GM21576 (cell line): ENCODE measurements around the gene MOGAT2.
"Not testable (repeated sequence)": the region's sequence is repeated elsewhere in the genome, so short reads cannot be mapped to it uniquely, and the experiment has no call there.

Experiments used
- ATAC-seq: cut with Tn5 transposase; IDR thresholded peaks from one replicate; pipeline ENCODE4 v1.9.1; 2021; ENCODE audit warnings: mild to moderate bottlenecking, moderate library complexity; ENCODE audit not compliant: unreplicated experiment

The MOGAT2 gene

DNA sequence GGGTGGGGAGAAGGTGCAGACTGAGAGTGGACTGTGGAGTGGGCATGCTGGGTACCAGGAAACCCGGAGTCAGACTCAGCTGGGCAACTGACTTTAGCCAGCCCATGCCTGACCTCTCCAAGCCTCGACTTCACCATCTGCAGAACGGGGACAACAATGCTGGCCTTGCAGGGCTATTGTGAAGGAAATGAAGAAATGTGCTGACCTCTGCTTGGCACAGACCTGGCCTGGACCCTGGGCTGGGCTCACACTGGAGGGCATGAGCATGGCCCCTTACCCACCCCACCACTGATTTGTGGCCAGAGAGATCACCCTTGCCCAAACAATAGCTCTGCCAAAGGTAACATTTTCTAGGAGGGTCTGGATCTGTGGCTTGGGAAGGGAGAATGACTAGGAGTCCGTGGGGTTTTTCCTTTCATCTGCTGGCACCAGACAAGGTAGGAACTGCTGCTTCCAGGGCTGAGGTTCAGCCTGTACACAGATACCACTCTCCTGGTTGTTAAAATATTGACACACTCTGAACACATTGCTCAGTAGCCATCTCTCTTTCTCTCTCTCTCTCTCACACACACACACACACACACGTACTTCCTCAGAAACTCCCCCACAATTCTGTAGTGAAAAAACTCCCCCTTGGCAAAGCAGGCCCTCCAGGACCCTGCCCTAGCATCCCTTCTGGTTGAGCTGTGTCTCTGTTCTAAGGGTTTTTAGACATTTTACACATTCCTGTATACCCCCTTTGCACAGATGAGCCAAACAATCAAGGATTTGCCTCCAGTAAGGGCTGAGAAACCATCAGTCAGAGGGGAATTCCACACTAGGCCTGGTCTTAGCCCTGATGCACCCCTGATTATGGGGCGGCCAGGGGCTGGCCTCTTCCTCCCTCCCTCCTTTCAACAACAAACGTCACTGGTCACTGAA, 1.0 kb downstream of the MOGAT2 start:
- no peak for ATAC-seq

DNA sequence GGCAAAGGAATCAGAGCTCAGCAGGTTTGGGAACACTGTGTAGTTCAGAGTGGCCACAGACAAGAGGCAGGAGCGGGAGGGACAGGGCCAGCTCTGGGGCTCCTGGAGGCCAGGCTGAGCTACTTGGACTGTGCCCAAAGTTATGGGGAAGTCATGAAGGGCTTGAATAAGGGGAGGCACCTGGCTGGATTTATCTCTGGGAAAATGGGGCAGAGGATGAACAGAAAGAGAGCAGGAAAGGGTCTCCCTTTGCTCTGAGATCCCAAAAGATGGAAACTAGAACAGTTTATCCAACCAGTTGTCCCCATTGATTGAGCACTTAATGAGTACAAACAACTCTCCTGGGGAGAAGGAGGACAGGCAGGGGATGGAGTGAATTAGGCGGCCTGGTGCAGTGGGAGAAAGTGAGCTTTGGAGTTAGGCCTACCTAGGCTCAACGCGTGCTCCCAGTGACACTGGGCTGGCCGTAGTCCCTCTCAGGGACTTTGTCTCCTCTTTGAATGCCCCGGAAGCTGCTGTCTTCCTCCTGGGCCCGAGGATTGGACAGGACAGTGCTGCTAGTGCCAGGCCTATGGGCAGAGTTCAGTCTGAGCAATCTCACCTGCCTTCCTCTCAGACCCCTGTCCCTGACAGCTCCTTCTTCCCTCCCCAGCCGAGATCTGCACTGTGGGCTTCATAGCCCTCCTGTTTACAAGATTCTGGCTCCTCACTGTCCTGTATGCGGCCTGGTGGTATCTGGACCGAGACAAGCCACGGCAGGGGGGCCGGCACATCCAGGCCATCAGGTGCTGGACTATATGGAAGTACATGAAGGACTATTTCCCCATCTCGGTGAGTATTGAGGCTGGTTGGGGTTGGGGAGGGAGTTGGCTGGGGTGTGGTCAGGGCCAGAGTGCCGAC, 2.0 kb downstream of the MOGAT2 start:
- ATAC-seq, result no peak

DNA sequence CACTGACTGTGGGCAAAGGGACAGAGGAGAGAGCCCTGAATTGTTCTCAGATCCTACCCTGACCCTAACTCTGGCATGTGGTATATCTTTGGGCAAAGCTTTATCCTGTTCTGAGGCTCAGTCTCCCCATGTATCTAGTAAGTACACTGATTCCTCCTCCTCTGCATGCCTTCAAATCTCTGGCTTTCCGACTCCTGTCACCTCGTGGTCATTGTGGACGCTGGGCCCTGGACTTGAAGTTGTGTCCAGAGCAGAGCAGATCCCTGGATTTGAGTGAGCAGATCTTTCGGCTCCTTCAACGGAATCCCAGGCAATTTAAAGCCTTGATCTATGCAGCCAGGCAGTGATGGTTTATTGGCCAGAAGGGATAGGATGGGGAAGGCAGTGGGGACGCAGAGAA, 3.0 kb downstream of the MOGAT2 start:
- no peak for ATAC-seq

DNA sequence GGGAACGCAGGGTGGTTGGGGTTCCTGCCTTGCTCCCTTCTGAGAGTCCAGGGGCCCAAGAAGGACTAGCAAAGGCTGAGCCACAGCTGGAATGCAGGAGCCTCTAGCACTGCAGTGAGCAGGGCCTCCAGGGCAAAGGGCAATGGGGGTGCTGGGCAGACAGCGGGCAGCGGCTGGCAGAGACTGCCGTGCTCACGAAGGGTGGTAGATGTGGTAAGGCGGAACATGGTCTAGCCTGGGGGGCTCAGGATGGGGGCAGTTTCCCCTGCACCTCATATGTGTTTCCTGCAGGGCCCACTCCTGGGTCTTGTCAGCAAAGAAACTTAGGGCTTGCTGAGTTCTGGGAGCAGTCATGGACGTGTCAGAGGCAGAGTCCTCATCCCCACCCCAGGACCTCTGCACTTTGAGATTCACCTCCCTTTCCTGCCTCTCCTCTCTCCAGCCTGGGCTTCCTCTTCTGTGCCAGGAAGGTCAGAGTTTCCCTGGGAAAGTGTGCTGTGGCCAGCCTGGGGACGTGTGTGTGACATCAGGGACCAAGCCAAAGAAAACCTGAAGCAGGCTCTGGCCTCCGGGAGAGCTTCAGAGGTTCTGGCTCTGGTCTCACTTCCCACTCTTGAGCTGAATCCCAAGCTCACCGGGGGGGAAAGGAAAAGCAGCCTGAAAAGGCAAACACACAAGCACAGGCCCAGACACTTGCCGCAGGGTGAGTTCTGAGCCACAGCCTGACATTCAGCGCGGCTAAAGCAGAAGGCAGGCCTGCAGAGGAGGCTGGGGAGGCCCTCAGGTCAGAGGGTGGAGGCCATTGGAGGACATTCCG, 4.4 kb downstream of the MOGAT2 start:
- no peak for ATAC-seq

DNA sequence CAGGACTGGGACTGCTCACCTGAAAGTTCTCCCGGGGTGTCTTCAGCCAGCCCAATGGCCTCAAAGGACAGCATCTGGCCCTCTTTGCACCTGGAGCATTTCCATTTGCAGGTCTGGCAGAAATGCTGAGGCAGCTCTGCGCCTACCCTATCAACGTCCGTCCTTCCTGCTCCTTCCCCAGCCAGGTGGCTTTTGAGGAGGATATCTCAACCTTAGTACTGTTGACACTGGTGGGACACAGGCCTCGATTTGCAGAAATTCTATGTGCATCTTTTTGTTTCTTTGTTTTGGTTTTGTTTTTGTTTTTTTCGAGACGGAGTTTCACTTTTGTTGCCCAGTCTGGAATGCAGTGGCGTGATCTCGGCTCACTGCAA, 5.0 kb downstream of the MOGAT2 start:
- ATAC-seq, result no peak

DNA sequence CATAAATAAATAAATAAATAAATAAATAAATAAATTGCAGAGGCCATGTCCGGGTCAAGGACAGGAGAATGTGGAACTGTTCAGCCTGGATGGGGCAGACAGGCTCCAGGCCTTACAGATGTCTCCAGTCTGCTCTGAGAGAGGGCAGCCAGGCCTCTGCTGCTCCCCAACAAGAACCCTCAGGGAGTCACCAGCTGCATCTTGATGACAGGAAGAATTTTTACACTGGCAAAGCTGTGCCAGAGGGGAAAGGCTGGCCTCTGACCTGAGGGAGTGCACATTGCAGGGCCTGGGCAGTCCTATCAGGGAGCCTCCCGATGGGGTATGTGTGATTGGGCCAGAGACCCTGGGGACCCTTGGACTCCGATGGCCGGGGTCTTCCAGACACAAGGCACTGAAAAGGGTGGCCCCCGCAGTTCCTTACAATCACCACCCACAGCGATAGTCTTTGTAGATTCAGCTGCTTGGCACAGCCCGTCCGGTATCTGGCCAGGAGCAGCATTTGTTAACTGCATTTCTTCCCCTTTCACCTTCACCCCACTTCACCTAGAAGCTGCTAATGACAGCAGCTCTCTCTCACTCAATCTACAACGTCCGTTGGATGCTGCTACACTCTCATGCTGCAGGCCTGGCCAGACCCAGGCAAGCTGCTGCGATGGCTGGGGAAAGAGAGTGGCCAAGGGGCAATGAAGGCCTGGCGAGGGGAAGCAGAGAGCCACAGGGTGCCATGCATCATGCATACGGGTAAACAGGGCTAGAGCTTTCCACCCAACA, 8.1 kb downstream of the MOGAT2 start:
- ATAC-seq, result no peak

DNA sequence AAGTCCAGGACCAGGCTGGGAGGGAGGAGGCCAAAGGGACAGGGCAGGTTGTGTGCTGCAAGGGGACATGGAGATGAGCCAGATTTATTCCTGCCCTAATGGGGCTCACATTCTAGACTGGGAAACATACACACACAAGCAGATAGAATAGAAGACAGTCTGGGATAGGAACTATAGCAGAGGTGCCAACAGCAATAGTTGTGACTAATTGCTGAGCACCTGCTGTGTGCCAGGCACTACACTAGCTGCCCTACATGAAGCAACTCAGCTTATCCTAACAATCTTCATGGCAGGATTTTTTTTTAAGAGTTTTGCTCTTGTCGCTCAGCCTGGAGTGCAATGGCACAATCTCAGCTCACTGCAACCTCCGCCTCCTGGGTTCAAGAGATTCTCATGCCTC, 11.4 kb downstream of the MOGAT2 start:
- no peak for ATAC-seq

DNA sequence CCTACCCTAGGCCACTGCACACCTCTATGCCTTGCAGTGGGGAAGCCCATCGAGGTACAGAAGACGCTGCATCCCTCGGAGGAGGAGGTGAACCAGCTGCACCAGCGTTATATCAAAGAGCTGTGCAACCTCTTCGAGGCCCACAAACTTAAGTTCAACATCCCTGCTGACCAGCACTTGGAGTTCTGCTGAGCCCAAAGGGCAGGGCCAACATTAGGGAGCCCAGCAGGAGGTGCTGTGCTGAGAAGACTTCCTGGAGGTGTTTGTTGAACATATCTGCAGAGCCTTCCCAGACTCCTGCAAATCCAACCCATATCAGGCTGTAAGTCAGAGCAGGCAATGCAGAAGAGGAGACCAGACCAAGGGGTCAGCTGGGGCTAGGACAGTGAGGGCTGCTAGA, 13.5 kb downstream of the MOGAT2 start:
- ATAC-seq, result no peak

DNA sequence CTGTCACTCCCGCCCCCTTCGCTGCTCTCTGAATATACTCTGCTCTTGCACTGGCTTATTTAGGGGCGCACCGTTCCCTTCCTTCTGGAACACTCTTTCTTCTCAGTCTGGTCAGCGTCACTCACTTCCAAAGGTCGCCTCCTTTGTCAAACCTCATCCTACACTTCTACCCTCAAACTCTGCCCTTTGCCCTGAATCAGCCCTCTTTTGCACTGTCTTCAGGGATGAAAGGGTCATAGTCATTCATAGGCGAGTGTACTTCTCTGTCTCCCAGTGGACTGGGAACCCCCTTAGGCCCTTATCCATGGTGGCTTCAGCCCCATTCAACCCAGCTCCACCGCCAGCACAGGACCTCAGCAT, 15.4 kb downstream of the MOGAT2 start:
- no peak for ATAC-seq

DNA sequence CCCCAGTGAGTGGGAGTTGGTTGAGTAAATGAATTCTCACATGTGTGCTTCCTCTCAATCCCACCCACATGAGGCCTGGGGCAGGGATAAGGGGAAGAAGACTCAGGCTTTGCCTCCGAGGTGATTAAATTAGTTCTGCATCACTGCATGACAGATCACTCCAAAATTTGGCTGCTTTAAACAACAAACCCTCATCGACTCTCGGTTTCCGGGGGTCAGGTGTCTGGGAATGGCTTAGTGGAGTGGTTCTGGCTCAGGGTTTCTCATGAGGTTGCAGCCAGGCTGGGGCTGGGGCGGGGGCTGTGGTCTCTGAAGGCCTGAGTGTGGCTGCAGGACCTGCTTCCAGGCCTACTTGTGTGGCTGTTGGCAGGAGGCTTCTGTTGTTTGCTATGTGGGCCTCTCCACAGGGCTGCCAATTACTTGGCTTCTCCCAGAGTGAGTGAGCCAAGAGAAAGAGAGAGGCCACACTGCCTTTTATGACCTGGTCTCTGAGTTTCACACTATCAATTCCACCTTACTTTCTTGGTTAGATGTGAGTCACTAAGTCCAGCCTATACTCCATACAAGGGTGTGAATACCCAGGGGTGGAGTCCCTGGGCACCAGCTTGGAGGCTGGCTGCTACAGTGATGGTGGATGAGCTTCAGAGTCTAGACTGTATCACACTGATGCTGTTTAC, 15.9 kb downstream of the MOGAT2 start:
- no peak for ATAC-seq

DNA sequence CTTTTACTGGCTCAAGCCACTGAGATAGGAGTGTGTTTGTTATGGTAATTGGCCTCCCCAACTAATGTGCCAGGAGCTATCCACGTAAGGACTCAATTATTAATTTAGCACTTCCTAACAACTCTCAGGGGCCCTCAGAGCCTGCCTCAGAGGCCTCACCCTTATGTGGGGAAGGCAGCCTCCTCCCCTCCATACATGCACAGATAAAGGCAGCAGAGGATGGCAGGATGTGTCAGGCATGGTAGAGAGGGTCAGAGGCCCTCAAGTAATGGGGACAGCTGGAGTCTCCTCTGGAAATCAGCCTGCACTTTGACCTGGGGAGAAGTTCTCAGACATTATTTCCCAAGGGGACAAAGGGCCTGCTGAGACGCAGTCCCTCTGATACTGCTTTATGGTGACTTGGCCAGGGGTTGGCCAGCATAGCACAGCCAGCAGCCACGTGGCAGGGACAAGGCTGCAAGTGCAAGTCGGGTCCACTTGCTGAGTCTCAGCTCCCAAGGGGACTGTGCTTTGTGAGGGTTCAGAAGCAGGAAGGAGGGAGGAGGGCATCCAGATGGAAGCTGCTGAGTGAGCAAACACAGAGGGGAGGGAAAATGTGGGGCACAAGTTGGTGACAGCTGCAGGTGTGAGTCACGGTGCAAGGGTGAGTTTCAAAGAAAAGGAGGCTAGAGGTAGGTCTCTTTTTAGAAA, 17.0 kb downstream of the MOGAT2 start:
- ATAC-seq, result no peak

DNA sequence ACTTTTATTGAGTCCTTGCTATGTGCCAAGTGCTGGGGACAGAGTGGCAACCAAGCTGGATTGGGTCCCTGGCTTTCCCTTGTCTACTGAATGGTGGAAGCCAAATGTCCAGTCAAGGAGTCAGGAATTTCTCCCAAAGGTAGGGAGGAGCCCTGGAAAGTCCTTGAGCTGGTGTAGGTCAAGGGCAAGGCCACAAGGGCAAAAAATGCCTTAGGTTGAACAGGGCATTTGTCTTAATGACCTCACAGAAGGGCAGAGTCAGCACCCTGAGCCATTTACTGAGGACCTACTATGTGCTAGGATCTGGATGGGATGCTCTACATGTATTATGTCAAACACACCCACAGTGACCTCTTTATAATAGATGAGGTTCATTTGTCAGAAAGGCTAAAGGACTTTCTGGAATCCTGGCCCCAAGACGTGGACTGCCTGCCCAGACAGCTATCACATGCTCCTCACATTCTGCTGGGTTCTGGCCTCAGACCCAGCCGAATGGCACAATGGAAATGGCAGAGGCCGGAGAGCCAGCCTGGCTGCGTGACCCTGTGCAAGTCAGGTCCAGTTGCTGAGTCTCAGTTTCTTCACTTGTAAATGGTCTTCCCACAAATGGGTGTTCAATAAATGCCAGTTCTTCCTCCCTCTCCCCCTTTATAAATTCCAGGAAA, 17.7 kb downstream of the MOGAT2 start:
- ATAC-seq, result no peak

DNA sequence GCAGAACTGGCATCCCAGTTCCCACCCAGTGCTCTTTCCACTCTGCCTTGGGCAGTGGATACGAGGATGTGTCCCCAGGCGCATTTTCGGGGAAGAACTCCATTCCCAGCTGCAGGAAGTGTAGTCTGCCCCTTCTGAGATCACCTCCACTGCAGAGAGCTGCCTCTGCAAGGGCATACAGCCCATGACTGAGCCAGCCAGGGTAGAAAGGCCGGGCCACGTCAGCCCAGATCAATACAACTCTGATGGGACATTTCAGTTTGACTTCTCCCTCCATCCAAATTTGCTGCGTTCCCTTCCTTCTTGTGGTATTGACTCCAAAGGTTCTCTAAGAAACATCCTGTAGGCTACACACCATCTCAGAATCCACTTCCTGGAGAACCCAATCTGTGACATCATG, 19.7 kb downstream of the MOGAT2 start:
- no peak for ATAC-seq

DNA sequence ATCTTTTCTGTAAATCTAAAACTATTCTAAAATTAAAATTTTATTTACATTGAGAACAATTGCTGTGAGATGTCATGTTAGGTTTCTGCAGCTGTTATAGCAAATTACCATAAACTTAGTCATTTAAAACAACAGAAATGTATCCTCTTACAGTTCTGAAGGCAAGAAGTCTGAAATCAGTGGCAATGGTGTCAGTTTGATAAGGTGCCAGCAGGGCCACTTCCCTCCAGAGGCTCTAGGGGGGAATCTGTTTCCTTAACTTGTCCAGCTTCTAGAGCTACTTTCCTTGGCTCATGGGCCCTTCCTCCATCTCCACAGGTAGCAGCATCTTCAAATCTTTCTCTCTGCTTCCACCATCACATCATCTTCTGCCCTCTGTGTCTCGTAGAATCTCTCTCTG, 23.0 kb downstream of the MOGAT2 start:
- no peak for ATAC-seq

DNA sequence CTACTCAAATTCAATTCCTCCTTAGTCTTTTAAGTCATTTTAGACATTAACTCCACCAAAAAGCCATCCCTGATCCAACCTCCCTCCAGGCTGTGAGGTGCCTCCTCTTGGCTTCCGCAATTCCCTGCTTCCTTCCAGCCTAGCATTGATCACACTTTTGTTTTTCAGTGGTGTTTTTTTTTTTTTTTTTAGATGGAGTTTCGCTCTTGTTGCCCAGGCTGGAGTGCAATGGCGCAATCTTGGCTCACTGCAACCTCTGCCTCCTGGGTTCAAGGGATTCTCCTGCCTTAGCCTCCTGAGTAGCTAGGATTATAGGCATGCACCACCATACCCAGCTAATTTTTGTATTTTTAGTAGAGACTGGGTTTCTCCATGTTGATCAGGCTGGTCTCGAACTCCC, 25.5 kb downstream of the MOGAT2 start:
- not testable (repeated sequence) for ATAC-seq

DNA sequence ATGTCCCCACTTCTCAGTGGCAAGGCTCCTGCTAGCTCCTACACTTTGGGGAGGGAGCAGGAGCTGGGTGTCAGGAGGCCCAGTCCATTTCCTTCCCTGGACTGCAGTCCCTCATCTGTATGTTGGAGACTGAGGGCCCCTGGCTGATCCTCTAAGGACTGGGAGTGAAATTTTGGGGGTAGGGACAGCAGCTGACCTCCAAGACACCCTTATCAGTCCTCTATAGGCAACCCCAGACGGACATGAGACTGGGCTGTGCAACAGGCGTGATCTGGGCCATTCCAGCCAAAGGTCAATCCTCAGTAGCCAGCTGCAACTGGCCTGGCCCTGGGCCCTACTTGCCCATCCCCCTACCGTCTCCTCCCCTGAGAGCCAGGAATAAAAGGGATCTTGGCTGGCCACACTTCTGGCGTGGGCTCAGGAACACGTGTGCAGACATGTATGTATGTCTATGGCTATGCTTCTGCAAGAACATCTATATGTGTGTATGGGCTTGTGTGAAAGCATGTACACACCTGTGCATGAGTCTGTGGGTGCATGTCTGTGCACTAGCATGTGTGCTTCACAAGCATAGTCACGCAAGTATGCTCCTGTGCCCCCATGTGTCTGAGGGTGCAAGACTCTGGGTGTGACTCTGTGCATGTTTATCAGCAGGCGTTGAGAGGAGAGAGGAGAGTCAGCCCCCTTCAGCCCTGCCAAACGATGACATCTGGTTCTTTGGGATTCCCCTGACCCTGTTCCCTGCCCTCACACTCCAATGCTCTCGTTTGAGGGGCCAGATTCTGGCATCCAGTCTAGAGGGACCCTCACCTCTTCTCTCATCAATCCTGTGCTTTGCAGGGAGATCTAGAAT, 26.3 kb downstream of the MOGAT2 start:
- ATAC-seq, result no peak

DNA sequence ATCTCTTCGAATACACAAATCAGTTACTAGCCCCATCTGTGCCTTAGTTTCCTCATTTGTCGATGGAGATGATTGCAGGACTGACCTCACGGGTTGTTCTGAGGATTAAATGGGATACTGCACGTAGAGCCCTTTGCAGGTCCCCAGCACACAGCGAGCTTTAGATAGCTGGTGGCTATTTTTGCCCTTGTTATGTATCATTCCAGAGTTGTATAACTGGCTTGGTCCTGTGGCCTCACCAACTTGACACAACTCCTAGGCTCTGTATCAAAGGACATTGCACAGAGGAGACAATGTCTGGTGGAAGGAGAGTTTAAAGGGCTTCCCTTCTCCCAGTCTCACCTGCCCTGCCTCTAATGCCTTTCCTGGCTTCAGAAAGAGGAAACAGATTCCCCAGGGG, 28.2 kb downstream of the MOGAT2 start:
- no peak for ATAC-seq

DNA sequence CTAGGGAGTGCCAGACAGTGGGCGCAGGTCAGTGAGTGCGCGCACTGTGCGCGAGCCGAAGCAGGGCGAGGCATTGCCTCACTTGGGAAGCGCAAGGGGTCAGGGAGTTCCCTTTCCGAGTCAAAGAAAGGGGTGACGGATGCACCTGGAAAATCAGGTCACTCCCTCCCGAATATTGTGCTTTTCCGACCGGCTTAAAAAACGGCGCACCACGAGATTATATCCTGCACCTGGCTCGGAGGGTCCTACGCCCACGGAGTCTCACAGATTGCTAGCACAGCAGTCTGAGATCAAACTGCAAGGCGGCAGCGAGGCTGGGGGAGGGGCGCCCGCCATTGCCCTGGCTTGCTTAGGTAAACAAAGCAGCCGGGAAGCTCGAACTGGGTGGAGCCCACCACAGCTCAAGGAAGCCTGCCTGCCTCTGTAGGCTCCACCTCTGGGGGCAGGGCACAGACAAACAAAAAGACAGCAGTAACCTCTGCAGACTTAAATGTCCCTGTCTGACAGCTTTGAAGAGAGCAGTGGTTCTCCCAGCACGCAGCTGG, 31.2 kb downstream of the MOGAT2 start:
- ATAC-seq, result not testable (repeated sequence)
